Measurements from ENCODE around the gene MYO1E. TPM values are rescaled to one million over a fixed set of nuclear protein-coding genes. Genes with fewer than 3 reads are reported as not detected.
"Not testable (repeated sequence)": the region's sequence is repeated elsewhere in the genome, so short reads cannot be mapped to it uniquely, and the experiment has no call there.

MYO1E gene
- total and polyA plus RNA-seq, 3 experiments from 2014 or later = 1.1 to 15.4 (median 15.3) TPM

DNA sequence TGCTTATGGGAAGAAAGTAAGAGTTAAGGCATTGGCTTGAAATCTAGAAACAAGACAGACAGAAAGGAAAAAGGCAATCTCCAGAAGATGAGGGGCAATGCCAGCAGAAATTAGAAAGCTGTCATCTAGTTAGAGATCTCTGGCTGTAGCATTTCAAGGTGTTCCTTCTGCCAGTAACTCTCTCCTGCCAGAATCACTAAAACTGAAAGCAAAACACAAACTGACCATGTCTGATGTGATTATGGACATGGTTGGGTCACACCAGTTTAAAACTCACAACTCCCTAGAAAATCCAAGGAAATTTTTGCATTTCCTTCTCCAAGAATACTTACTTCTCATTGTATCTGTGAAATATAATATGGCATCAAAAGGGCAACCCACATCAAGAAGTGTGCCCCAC lies 83.1 kb downstream of the MYO1E start:
- Histone ChIP-seq H3K4me3 (ENCODE audit: low read length) (no peak overlapping the region), H3K27me3 (ENCODE audit: insufficient read depth, low read length, poor library complexity, severe bottlenecking) (no peaks in the 10 kb centered on the region), H3K9me3 (ENCODE audit: low read length) (no peaks in the 10 kb centered on the region), H3K4me1 (ENCODE audit: insufficient read depth, low read length) (no peaks in the 10 kb centered on the region), H3K27ac (ENCODE audit: low read depth, low read length) (no peak overlapping the region), H3K36me3 (ENCODE audit: insufficient read depth, low read length) (no peaks in the 10 kb centered on the region)
- Mint-ChIP-seq H3K27me3 (peaks cover 1 to 4% of the 10 kb centered on the region in 2 donors), H3K27ac (no peak overlapping the region), H3K9me3 (no peaks in the 10 kb centered on the region), H3K4me3 (no peak overlapping the region), H3K36me3 (peaks cover 0 to 2% (median 0%) of the 10 kb centered on the region in 3 donors), H3K4me1 (peaks cover 0 to 4% (median 0%) of the 10 kb centered on the region in 3 donors)
- no peak for DNase-seq
- POLR2A ChIA-PET = no interaction called here
- CTCF ChIA-PET = no interaction called here

DNA sequence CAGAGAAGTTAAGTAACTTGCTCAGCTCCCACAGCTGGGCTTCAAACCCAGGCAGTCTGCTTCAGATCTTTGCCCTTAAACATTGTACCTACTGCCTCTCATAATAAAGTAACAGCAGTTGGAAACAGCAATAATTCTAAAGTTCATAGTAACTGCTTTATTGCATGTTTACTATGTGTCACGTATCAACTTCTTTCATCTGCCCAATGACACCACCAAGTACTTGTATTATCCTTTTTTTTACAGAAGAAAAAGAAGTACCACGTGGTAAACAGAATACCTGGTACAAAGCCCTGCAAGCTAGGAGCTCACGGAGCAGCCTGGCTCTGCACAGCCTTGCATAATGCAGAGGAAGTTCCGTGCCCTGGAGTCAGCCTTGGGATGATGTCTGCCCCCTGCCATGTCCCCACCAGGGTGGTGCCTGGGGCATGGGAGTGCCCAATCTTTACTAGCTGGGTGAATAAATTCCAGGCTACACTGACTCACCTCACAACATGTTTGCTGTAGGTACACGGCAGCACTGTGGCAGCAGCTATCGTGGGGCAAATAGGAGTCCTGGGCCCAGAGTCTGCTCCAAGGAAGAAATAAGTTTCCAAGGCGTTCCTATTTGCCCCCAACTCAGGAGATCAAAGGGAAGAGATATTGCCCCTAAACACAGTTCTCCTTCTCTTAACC lies 88.8 kb downstream of the MYO1E start:
- no peak for DNase-seq
- no peaks in the 10 kb centered on the region for H3K9me3 ChIP-seq (ENCODE audit: low read length)
- no peaks in the 10 kb centered on the region for H3K36me3 Mint-ChIP-seq
- no peaks in the 10 kb centered on the region for H3K4me1 ChIP-seq (ENCODE audit: insufficient read depth, low read length)
- no peak overlapping the region for H3K27ac ChIP-seq (ENCODE audit: low read depth, low read length)
- ChIA-PET POLR2A (interaction anchor here (0.6 kb wide), 1 partner anchor 162 kb away, joined by 4 read pairs; no protein-coding TSS in a partner anchor), CTCF (no interaction called here)
- no peaks in the 10 kb centered on the region for H3K27me3 ChIP-seq (ENCODE audit: insufficient read depth, low read length, poor library complexity, severe bottlenecking)
- H3K9me3 Mint-ChIP-seq = no peaks in the 10 kb centered on the region
- H3K4me3 Mint-ChIP-seq = no peak overlapping the region
- H3K4me3 ChIP-seq (ENCODE audit: low read length) = no peak overlapping the region
- H3K4me1 Mint-ChIP-seq = no peaks in the 10 kb centered on the region
- no peaks in the 10 kb centered on the region for H3K36me3 ChIP-seq (ENCODE audit: insufficient read depth, low read length)
- H3K27ac Mint-ChIP-seq = no peak overlapping the region
- peaks cover 1 to 12% of the 10 kb centered on the region in 2 donors for H3K27me3 Mint-ChIP-seq

DNA sequence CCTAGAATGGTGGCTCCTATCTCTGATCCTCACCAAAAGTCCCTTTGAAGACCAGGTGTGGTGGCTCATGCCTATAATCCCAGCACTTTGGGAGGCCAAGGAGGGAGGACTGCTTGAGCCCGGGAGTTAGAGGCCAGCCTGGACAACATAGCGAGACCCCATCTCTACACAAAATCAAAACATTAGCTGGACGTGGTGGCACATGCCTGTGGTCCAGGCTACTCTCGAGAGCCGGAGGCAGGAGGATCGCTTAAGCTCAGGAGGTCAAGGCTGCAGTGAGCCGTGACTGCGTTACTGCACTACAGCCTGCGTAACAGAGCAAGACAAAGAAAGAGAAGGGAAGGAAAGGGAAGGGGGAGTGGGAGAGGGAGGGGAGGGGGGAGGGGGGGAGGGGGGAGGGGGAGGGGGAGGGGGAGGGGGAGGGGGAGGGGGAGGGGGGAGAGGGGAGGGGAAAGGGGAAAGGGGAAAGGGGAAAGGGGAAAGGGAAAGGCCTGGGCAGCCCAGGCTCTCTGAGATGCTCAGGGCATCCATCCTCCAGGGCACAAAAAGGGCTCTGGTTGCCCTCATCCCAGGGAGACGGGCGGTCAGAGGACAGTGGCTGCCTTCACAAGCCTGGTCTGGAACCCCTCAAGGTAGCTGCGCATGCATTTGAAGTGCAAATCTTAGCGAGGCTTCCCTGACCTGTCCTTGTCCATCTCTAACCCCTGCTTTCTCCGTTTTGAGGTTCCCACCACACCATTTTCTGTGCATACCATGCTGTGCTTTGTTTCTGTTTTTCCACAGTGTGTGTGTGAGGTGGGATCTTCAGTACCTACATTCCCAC lies 89.9 kb downstream of the MYO1E start:
- H3K4me3 Mint-ChIP-seq = no peak overlapping the region
- H3K4me1 Mint-ChIP-seq = no peaks in the 10 kb centered on the region
- ChIA-PET CTCF (no interaction called here), POLR2A (no interaction called here)
- no peaks in the 10 kb centered on the region for H3K9me3 ChIP-seq (ENCODE audit: low read length)
- DNase-seq = no peak
- peak overlapping the region in 1 of 8 donors; percentile 14 for H3K27ac Mint-ChIP-seq
- no peaks in the 10 kb centered on the region for H3K4me1 ChIP-seq (ENCODE audit: insufficient read depth, low read length)
- peaks cover 1 to 19% of the 10 kb centered on the region in 2 donors for H3K27me3 Mint-ChIP-seq
- H3K27ac ChIP-seq (ENCODE audit: low read depth, low read length) = no peak overlapping the region
- H3K27me3 ChIP-seq (ENCODE audit: insufficient read depth, low read length, poor library complexity, severe bottlenecking) = no peaks in the 10 kb centered on the region
- no peaks in the 10 kb centered on the region for H3K9me3 Mint-ChIP-seq
- no peaks in the 10 kb centered on the region for H3K36me3 Mint-ChIP-seq
- no peak overlapping the region for H3K4me3 ChIP-seq (ENCODE audit: low read length)
- H3K36me3 ChIP-seq (ENCODE audit: insufficient read depth, low read length) = no peaks in the 10 kb centered on the region

DNA sequence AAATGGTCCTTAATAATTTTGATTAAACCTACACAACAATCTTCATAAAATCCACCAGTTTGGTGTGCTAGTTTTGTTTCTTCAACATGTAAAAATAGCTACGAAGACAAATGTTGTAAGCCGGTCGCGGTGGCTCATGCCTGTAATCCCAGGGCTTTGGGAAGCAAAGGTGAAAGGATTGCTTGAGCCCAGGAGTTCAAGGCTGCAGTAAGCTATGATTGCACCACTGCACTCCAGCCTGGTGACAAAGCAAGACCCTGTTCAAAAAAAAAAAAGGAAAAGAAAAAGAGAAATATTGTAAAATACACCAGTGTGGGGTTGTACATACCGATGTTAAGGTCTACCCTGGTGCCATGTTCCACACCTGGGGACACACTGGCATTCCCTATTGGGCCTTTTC lies 91.0 kb downstream of the MYO1E start:
- no peak for DNase-seq
- H3K4me1 Mint-ChIP-seq = no peaks in the 10 kb centered on the region
- Histone ChIP-seq H3K4me3 (ENCODE audit: low read length) (no peak overlapping the region), H3K4me1 (ENCODE audit: insufficient read depth, low read length) (no peaks in the 10 kb centered on the region), H3K27me3 (ENCODE audit: insufficient read depth, low read length, poor library complexity, severe bottlenecking) (no peaks in the 10 kb centered on the region), H3K36me3 (ENCODE audit: insufficient read depth, low read length) (no peaks in the 10 kb centered on the region), H3K27ac (ENCODE audit: low read depth, low read length) (no peak overlapping the region), H3K9me3 (ENCODE audit: low read length) (no peaks in the 10 kb centered on the region)
- ChIA-PET CTCF (no interaction called here), POLR2A (no interaction called here)
- H3K4me3 Mint-ChIP-seq = no peak overlapping the region
- no peaks in the 10 kb centered on the region for H3K9me3 Mint-ChIP-seq
- H3K36me3 Mint-ChIP-seq = no peaks in the 10 kb centered on the region
- H3K27ac Mint-ChIP-seq = no peak overlapping the region
- peaks cover 1 to 21% of the 10 kb centered on the region in 2 donors for H3K27me3 Mint-ChIP-seq

DNA sequence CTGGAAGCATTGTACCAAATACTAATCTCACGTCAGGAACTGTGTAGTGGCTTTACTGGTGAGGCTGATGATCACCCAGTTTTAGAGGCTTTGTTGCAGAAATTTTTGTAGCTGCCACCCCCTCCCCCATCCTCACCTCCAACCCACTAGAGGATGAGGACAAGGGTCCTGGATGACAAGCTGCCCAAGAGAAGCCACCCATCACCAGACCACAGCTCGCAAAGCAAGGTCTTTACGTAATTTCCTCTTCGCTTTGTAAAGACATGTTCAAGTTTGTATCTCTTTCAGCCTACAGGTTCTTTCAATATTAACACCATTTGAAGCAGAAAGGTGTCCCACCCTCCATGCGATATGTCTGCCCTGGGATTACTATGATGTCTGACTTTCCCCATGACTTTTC lies 91.8 kb downstream of the MYO1E start:
- Histone ChIP-seq H3K27me3 (ENCODE audit: insufficient read depth, low read length, poor library complexity, severe bottlenecking) (no peaks in the 10 kb centered on the region), H3K36me3 (ENCODE audit: insufficient read depth, low read length) (no peaks in the 10 kb centered on the region), H3K27ac (ENCODE audit: low read depth, low read length) (no peak overlapping the region), H3K9me3 (ENCODE audit: low read length) (no peaks in the 10 kb centered on the region), H3K4me1 (ENCODE audit: insufficient read depth, low read length) (no peaks in the 10 kb centered on the region), H3K4me3 (ENCODE audit: low read length) (no peak overlapping the region)
- no peaks in the 10 kb centered on the region for H3K36me3 Mint-ChIP-seq
- no peak overlapping the region for H3K4me3 Mint-ChIP-seq
- no peak overlapping the region for H3K27ac Mint-ChIP-seq
- H3K4me1 Mint-ChIP-seq = no peaks in the 10 kb centered on the region
- DNase-seq = no peak
- H3K9me3 Mint-ChIP-seq = no peaks in the 10 kb centered on the region
- ChIA-PET POLR2A (no interaction called here), CTCF (no interaction called here)
- peaks cover 4 to 27% of the 10 kb centered on the region in 2 donors for H3K27me3 Mint-ChIP-seq

DNA sequence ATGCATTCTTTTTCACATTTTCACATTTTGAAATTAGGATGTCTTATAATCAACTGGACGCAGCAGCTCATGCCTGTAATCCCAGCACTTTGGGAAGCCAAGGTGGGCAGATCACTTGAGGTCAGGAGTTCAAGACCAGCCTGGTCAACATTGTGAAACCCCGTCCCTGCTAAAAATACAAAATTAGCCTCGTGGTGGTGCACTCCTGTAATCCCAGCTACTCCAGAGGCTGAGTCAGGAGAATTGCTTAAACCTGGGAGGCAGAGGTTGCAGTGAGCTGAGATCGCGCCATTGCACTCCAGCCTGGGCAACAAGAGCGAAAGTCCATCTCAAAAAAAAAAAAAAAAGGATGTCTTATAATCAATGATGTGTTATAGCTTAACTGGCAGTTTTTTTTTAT lies 92.4 kb downstream of the MYO1E start:
- H3K4me1 ChIP-seq (ENCODE audit: insufficient read depth, low read length); H3K27ac ChIP-seq (ENCODE audit: low read depth, low read length); H3K27me3 ChIP-seq (ENCODE audit: insufficient read depth, low read length, poor library complexity, severe bottlenecking); H3K27ac Mint-ChIP-seq; DNase-seq; H3K4me1 Mint-ChIP-seq; CTCF ChIA-PET; H3K4me3 ChIP-seq (ENCODE audit: low read length); H3K36me3 ChIP-seq (ENCODE audit: insufficient read depth, low read length); H3K9me3 Mint-ChIP-seq; POLR2A ChIA-PET; H3K9me3 ChIP-seq (ENCODE audit: low read length); H3K36me3 Mint-ChIP-seq; H3K4me3 Mint-ChIP-seq: not testable (repeated sequence)
- peaks cover 4 to 30% of the 10 kb centered on the region in 2 donors for H3K27me3 Mint-ChIP-seq

DNA sequence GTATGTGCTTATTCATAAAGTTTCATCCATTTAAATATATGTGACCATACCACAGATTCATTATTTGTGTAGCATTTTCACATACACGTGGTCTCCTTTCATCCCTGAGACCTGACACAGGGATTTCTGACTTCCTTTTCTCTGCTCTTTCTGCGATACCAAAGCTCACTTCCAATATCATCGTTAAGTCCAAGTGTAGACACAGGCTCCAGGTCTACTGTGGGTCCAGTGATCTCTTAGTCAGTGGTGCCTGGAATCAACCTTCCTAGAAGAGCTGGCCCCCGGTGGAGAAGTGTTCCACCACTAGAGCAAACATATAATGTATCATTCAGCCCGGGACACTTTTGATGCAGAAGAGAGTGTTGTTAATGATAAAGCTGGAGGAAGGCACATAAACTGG lies 93.6 kb downstream of the MYO1E start:
- CTCF ChIA-PET = no interaction called here
- no peak overlapping the region for H3K4me3 Mint-ChIP-seq
- peaks cover 6 to 8% (median 6%) of the 10 kb centered on the region in 3 donors for H3K4me1 Mint-ChIP-seq

DNA sequence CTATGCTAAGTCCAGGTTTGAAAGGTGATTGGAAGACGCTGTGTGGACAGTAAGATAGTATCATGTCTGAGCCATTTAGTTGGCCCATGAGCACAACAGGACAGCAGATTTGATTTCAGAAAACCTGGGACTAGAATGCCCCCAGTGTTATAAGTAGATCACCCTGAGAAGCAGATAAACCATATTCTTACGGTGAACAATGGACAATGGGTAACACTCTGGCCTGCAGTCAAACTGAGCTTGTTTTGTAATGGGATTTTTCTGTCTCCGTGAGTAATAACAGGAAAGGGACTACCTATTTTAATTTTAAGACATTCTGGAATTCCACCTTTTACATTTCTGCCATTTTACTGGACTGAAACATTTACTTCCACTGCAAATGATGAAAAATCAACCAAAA lies 94.6 kb downstream of the MYO1E start:
- Histone ChIP-seq H3K9me3 (ENCODE audit: low read length) (no peaks in the 10 kb centered on the region), H3K4me1 (ENCODE audit: insufficient read depth, low read length) (no peaks in the 10 kb centered on the region), H3K36me3 (ENCODE audit: insufficient read depth, low read length) (no peaks in the 10 kb centered on the region), H3K27ac (ENCODE audit: low read depth, low read length) (no peak overlapping the region), H3K4me3 (ENCODE audit: low read length) (no peak overlapping the region), H3K27me3 (ENCODE audit: insufficient read depth, low read length, poor library complexity, severe bottlenecking) (no peaks in the 10 kb centered on the region)
- CTCF ChIA-PET = no interaction called here
- no peak overlapping the region for H3K27ac Mint-ChIP-seq
- H3K9me3 Mint-ChIP-seq = no peaks in the 10 kb centered on the region
- DNase-seq = no peak
- no peaks in the 10 kb centered on the region for H3K36me3 Mint-ChIP-seq
- H3K27me3 Mint-ChIP-seq = peaks cover 6 to 36% of the 10 kb centered on the region in 2 donors
- POLR2A ChIA-PET = no interaction called here
- no peak overlapping the region for H3K4me3 Mint-ChIP-seq
- peaks cover 6 to 11% (median 9%) of the 10 kb centered on the region in 3 donors for H3K4me1 Mint-ChIP-seq

More for the DNA sequence above, 93.6 kb downstream of the MYO1E start:
- POLR2A ChIA-PET = no interaction called here
- no peak overlapping the region for H3K27ac Mint-ChIP-seq
- H3K27ac ChIP-seq (ENCODE audit: low read depth, low read length) = no peak overlapping the region
- no peak overlapping the region for H3K4me3 ChIP-seq (ENCODE audit: low read length)
- H3K27me3 Mint-ChIP-seq = peaks cover 6 to 38% of the 10 kb centered on the region in 2 donors
- H3K36me3 ChIP-seq (ENCODE audit: insufficient read depth, low read length) = no peaks in the 10 kb centered on the region
- H3K27me3 ChIP-seq (ENCODE audit: insufficient read depth, low read length, poor library complexity, severe bottlenecking) = no peaks in the 10 kb centered on the region
- H3K9me3 ChIP-seq (ENCODE audit: low read length) = no peaks in the 10 kb centered on the region
- no peak for DNase-seq
- H3K4me1 ChIP-seq (ENCODE audit: insufficient read depth, low read length) = no peaks in the 10 kb centered on the region
- no peaks in the 10 kb centered on the region for H3K36me3 Mint-ChIP-seq
- no peaks in the 10 kb centered on the region for H3K9me3 Mint-ChIP-seq

Data from CD8-positive, alpha-beta memory T cell (primary cell).